GM18867 (cell line): ENCODE data around the gene RAP1GAP2.

Experiments
- ATAC-seq: cut with Tn5 transposase; IDR thresholded peaks from one replicate; pipeline ENCODE4 v1.9.1; 2021; ENCODE audit warnings: mild to moderate bottlenecking, moderate library complexity; ENCODE audit not compliant: unreplicated experiment

Gene RAP1GAP2

DNA sequence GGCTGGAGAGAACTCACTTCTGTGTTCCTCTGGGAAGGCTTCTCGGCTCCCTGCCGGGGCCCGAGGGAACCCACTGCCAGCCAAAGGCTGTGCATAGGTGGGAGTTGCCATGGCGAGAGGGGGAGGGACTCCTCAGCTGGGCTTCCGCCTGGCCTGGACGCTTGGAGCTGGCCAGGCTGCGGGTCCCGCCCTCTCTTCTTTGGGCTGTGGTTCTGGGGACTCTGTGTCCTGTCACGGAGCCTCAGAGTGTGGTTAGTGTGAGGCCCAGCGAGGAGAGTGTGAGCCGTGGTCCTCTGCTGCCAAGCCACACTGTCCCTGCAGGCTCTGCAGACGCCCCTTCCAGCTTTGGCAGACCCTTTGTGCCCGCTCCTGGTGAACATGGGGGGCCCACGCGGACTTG lies 144.1 kb downstream of the RAP1GAP2 start:
- ATAC-seq: no peak

DNA sequence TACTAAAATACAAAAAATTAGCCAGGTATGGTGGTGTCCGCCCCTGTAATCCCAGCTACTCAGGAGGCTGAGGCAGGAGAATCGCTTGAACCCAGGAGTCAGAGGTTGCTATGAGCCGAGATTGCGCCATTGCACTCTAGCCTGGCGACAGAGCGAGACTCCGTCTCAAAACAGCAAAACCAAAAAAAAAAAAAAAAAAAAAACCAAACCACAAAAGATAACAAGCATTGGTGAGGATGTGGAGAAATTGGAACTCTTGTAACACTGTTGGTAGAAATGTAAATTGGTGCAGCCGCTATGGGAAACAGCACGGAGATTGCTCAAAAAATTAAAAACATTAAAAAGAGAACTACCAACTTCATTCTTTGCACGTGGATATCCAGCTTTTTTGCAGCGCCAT lies 147.7 kb downstream of the RAP1GAP2 start:
- no peak for ATAC-seq

DNA sequence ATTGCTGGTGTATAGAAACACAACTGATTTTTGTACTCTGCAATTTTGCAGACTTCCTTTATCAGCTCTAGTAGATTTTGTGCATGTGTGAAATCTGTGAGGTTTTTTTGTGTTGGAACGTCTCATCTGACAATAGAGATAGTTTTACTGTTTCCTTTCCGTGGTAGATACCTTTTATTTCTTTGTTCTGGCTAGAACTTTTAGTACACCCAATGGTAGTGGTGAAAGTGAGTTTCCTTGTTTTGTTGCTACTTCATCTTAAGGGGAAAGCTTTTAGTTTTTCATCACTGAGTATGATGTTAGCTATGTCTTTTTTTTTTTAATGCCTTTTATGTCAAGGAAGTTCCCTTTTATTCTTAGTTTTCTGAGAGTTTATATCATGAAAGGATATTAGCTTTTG lies 149.1 kb downstream of the RAP1GAP2 start:
- ATAC-seq: no peak

DNA sequence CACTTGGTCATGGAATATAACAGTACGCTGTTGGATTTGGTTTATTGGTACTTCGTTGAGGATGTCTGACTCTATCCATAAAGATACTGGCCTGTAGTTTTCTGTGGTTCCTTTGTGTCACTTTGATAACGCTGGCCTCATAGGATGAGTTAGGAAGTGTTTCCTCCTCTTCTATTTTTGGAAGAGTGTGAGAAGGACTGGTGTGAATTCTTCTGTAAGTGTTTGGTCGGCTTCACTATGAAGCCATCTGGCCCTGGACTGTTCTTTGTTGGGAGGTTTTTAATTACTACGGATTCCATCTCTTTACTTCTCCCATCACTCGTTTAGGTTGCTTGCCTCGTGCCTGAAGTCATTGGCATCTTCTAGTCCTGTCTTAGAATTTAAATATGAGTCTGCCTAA lies 149.9 kb downstream of the RAP1GAP2 start:
- ATAC-seq: no peak

DNA sequence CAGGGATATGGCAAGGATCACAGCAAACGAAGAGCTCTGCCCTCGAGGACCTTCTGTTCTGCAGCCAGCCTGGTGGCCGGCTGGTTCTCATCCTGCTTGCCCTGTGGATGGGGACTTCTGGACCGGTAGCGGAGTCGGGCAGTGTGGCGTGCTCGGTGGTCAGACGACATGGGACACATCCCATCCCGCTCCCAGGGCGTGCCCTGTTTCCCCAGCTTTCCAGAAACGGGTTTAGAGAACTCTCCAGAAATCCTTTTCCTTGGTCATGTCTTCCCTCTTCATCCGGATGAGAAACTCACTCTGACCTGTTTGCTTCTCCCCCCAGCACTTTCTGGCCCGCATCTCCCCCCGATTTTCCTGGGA lies 151.3 kb downstream of the RAP1GAP2 start:
- ATAC-seq: no peak

DNA sequence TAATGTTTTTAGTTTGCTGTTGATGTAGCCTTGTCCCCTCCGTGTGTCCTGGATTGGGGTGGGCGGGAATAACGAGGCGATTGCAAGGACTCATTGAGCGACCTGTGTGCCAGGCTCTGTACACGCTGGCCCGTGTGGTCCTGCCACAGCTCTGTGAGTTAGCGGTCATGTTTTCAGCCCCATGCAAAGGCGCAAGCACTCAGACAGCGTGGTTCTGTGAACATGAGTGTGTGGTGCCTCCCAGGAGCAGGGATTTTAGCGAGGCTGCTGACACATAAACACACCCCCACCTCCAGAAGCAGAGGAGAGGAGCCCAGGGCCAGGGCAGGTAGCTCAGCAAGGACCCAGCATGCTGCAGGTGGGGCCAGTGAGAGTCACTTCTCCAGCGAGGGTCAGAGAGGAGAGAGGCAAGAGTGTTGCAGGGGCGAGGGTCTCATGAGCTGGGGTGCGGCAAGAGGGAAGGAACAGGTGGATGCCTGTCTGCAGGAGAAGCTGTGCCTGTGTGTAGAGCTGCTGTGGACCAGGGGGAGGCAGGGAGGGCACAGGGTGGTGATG lies 151.8 kb downstream of the RAP1GAP2 start:
- no peak for ATAC-seq

DNA sequence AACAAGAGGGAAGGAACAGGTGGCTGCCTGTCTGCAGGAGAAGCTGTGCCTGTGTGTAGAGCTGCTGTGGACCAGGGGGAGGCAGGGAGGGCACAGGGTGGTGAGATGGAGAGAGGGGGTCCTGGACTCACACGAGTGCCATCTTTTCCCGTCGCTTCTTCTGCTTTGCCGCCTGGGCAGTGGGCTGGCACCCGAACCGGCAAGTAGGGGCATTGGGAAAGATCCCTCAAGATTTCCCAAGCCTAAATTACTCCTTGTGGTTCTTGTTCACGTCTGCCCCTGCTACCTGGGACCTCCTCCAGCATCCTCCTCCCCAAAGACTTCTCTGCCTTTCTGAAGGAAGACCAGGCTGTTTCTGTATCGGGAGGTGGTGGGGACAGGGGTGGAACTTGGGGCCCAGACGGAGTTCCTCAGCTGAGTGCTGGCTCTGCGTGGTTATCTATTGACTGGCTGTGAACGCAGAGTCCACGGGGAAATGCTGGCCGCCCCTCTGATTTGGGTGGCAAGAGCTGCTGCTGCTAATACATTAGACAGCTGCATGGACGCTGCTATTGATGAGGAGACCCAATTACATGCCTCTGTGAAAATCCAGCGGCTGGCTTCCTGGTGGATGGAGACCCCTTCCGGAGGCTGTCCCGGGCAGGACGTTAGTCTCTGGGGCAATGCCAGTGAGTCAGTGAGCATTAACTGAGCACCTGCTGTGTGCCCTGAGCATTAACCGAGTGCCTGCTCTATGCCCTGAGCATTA lies 152.7 kb downstream of the RAP1GAP2 start:
- ATAC-seq: no peak

DNA sequence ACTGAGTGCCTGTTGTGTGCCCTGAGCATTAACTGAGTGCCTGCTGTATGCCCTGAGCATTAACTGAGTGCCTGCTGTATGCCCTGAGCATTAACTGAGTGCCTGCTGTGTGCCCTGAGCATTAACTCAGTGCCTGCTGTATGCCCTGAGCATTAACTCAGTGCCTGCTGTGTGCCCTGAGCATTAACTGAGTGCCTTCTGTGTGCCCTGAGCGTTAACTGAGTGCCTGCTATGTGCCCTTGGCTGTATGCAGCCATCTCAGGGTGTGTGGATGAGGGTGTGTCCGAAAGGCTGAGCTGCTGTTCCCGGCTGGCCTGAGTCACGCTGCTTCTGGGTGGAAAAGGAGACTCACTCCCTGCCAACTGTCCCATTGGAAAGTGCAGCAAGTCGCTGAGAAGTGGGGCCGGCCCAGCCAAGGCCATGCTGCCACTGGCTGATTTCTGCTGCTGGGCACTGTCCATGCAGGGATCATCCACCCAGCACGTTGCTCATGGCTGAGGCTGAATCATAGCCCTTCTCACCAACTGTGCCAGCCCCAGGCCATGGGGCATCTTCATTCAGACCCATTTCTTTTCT lies 153.3 kb downstream of the RAP1GAP2 start:
- ATAC-seq: no peak

DNA sequence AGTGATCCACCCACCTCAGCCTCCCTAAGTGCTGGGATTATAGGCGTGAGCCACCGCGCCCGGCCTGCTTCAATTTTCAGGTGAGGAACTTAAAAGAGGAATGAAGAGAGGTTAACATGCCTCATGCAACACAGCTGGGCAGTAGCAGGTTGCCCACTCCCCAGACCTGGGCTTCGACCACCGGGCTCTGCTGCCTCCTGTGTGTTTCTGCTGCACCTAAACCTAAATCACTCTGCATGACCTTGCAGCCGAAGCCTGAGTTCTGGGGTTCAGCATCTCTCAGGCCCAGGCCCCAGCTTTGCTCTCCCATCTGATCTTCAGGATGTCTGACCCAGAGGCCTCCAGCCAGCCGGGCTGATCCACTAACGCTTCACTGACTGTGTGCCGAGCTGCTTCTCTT lies 154.6 kb downstream of the RAP1GAP2 start:
- no peak for ATAC-seq

DNA sequence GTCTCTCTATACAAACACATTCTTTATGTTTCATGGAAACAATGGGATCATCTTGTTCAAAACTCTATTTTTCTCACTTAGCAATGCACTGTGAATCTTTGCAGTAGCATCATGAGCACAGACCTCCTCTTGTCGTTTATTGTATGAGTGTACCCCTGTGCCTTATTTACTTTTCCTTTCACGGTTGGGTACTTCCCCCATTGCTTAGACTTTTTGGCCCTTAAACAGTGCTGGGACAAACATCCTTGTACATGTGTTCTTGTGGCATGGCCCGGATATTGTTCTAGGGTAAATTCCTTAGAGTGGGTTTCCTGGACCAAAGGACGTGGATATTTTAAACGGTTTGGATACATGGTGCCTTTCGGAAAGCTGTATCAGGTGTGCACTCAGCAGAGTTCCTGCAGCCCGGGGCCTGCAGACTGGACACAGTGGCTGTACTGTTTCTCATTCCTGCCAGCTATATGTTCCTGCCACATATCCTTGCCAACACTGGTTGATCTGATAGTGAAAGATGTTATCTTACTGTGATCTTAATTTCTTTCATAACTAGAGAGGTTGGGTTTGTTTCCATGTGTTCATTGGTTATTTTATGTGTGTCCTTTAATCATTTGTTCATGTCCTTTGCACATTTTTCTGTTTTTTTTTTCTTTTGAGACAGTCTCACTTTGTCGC lies 156.1 kb downstream of the RAP1GAP2 start:
- no peak for ATAC-seq

DNA sequence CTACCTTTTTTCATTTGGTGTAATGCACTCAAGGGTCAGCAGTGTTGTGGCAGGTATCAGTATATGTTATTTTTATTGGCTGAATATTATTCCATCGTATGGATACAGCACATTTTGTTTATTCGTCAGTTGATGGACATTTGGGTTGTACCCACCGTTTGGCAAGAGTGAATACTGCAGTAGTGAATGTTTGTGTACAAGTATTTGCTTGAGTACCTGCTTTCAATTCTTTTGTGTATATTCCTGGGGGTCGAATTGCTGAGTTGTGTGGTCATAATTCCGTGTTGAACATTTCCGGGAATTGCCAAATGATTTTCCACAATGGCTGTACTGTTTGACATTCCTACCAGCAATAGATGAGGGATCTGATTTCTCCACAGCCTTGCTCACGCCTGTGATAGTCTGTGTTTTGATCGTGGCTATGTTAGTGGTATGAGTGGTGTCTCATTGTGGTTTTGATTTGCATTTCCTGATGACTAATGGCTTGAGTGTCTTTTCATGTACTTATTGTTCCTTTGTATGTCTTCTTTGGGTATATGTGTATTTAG lies 158.7 kb downstream of the RAP1GAP2 start:
- no peak for ATAC-seq

DNA sequence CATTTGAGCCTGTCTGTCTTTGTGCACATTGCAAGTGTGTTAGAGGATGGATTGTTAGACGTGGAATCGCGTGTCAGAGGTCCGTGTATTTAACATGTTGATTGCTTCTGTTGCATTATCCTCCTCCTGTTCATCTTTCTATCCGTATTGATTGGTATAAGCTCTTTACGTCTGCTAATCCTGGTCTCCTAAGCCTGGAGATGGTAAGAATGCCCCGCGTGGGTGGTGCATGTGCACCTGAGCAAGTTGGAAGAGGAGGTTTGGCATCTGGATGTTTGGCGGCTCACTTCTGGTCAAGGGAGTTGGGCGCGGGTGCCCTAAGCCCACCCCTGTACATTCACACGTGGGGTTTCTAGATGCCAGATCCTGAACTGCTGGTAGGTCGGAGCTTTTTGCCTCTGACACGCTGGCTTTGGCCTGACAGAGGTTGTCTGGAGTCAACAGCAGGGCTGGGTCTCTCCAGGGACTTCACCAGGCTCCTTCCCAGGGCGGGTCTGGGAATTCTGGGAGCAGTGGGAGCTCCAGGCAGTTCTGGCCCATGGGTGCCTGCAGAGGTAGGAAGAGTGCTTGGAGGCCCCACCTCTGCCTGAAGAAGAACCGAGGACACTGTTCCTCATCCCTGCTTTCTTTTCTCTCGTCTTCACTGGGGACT lies 159.8 kb downstream of the RAP1GAP2 start:
- ATAC-seq: no peak

DNA sequence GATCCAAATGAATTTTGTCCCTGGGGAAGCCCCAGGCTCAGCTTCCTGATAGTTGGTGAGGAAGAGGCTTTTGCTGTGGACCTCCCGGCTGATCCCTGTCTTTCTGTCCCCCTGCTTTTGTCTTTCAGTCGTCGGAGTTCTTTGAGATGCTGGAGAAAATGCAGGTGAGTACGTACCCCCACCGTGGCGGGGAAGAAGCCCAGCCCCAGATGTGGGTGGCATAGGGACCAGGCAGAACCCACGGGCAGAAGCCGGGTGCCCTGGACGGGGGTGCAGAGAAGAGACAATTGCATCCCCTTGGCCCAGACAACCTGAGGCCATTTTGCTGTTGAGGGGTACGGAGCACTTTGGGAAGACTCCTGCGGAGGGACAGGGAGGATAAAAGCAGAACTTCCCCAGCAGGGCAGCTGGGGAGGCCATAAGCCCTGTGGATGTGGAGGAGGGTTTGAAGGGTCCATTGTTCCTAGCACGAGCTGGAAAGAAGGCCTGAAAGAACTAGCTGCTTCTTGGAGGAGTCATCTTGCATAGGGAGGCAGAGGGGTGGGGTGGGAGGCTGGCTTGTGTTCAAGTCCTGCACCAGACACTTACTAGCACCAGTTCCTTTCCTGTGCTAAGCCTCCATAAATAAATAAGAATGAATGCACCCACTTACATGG lies 161.5 kb downstream of the RAP1GAP2 start:
- no peak for ATAC-seq

DNA sequence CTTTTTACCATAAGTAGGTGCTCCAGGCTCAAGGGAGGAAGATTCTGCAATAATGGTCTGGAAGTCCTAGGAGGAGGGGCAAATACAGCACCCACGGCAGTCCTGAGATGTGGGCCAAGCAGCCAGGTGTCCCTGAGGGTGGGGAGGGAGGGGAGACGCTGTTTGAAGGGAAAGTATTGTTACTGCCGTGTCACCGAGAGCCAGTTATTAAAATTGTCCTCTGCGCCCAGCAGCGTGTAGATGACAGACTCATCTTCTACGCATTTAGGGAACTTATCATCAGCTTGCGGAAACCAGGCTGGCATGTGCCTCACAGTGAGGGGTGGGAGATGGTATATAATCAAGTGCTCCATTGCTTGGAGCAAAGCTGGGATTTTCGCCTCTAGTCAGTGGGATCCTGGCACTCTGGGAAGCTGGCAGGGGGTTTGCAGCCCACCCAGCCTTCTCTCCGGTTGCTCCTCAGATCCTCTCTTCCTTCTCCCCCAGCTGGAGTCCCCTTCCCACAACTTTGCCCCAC lies 162.5 kb downstream of the RAP1GAP2 start:
- ATAC-seq: no peak

DNA sequence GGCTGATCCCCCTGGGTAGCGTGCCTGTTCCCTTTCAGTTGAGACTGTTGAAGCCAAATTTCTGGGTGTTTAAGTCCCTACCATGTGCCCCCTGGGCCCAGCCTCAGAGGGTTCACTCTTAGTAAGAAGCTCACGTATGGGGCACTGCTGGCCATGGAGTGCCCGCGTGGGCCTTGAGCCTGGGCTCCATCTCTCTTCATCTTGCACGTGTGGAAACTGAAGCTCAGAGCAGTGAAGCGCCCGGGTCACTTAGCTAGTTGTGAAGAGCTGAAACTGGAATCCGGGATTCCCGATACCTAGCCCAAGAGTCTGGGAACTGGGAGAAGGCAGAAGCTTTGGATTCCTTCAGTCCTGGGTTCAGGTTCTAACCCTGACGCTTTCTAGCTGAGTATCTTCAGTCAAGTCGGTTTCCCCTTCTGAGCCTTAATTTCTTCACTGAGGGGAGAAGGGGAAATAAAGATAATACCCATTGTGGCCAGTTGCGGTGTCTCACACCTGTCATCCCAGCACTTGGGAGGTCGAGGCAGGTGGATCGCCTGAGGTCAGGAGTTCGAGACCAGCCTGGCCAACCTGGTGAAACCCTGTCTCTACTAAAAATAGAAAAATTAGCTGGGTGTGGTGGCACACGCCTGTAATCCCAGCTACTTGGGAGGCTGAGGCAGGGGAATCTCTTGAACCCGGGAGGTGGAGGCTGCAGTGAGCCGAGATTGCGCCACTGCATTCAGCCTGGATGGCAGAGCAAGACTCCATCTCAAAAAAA lies 163.3 kb downstream of the RAP1GAP2 start:
- no peak for ATAC-seq

DNA sequence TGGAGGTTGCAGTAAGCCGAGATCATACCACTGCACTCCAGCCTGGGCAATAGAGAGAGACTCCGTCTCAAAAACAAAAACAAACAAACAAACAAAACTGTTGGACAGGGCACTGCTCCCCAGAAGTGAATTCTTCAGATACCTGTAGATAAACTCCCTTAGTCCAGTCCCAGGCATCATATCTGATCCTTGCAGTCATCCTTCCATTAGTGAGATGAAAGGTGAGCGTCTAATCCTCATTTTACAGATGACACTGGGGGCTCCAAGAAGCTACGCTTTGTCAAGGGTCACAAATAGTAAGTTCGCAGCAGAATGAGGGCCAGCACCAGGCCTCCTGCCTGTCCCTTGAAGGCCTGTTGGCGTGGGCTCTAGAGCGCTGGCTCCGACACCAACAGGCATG lies 165.2 kb downstream of the RAP1GAP2 start:
- no peak for ATAC-seq

DNA sequence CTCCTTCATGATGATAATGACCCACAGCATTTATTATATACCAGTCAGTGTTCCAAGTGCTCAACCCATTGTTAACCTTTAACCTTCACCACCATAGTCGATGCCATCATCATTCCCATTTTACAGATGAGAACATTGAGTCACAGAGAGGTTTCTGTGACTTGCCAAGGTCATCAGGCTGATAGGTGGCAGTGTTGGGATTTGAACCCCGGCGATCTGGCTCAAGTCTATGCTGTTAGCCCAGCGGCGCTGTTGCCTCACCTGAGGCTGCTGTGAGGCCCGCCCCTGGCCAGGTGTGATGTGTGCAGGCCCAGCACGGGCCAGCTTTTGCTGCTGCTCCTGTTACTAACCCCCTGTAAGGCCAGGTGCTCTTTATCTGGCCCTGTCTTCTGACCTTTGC lies 166.0 kb downstream of the RAP1GAP2 start:
- no peak for ATAC-seq

DNA sequence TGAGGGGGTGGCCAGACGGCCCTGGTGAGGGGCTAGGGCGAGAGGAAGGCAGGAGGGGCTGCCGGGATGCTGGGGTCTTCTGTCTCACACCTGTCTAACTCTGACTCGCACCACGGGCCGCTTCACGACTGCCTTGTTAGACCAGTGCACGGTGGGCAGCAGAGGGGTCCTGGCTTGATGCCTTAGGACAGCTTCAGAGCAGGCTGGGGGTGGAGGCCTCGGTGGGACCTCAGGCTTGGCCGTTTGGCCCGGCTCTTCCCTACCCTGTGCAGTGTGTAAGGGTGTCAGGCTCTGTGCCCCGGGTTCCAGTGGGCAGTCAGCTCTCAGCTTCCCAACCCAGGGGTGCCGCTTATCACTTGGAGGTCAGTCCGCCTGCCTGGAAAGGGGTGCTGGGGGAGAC lies 166.5 kb downstream of the RAP1GAP2 start:
- no peak for ATAC-seq

DNA sequence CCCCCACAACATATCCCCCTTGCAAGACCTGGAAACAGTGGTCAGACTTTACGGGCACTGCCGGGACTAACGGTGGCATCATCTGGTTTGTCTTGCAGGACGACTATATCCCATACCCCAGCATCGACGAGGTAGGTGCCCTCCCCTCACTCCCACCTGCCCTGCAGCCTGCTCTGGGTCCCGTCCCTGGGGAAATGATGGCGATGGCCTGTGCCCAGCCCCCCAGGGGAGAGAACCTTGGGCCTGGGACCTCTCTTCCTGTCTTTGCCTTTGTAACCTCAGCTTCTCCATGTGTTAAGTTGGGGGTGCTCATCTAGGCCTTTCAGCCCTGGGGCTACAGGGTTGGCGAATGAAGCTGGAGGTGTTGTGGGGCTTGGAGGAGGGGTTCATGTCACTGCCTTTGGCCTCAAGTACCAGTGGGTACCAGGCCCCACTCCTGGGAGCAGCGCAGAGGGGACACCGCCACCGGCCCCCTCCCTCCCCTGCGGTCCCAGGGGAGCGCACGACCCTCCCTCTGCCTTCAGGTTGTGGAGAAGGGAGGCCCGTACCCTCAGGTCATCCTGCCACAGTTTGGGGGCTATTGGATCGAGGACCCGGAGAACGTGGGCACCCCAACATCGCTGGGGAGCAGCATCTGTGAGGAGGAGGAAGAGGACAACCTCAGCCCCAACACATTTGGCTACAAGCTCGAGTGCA lies 167.2 kb downstream of the RAP1GAP2 start:
- ATAC-seq: no peak
